K562 (cell line): ENCODE data around the gene ATAD5. TPM values are rescaled to one million over a fixed set of nuclear protein-coding genes. Genes with fewer than 3 reads are reported as not detected.

Source experiments
- FOXJ3 ChIP-seq: sonication (generic); formaldehyde crosslinking; IDR thresholded peaks from 2 replicates; pipeline ENCODE4 v1.4.0; 2020; ENCODE audit warnings: mild to moderate bottlenecking, missing genetic modification reagents
- HCFC1 ChIP-seq: IDR thresholded peaks from 2 replicates; pipeline ENCODE4 v1.6.1; 2012; ENCODE audit warnings: low read depth, low read length, improper control_type of control experiment
- LEF1 ChIP-seq: fragments of 450-650 bp; IDR thresholded peaks from 2 replicates; pipeline ENCODE4 v1.6.1; 2016; ENCODE audit warnings: mild to moderate bottlenecking
- PRMT5 ChIP-seq: sonication (generic); formaldehyde crosslinking; IDR thresholded peaks from 2 replicates; pipeline ENCODE4 v1.5.0; 2020; ENCODE audit warnings: missing genetic modification reagents
- RHOXF2B ChIP-seq: fragments of 250-450 bp; sonication (Bioruptor Pico); conservative IDR thresholded peaks from 2 replicates; pipeline ENCODE4 v1.5.1; 2021
- SIN3A ChIP-seq, 2 experiments: fragments of 150-350 bp in 1 of 2; IDR thresholded peaks; 2 replicates each; pipeline ENCODE4 v1.6.1; 2011 to 2016; ENCODE audit warnings: borderline replicate concordance in 2 of 2, low read depth in 2 of 2, low read length in 2 of 2, mild to moderate bottlenecking in 2 of 2, moderate library complexity in 2 of 2; ENCODE audit not compliant: control insufficient read depth in 1 of 2
- TRIM28 ChIP-seq: fragments of 450-650 bp; IDR thresholded peaks from 2 replicates; pipeline ENCODE4 v1.6.1; 2017
- ZNF212 ChIP-seq: fragments of 450-650 bp; formaldehyde crosslinking; IDR thresholded peaks from 2 replicates; pipeline ENCODE4 v1.4.0; 2020; ENCODE audit warnings: mild to moderate bottlenecking
- ZNF384 ChIP-seq: IDR thresholded peaks from 2 replicates; pipeline ENCODE4 v1.6.1; 2012; ENCODE audit warnings: low read depth, low read length, improper control_type of control experiment
- polyA plus RNA-seq, 8 experiments: library from polyadenylated mRNA; depleted of rRNA in 4 of 8; stranded (reverse) in 5 of 8; unstranded in 3 of 8; fragments of >200 nt; fragmentation: Nextera tagmentation in 2 of 8; fragmentation: Illumina TruSeq in 1 of 8; extraction: Ambion mirVana in 2 of 8; extraction: Trizol in 1 of 8; gene quantifications; 2 replicates each; pipeline versions ENCODE4 v1.2.1 to v1.2.3, GENCODE V29; 2011 to 2014; ENCODE audit warnings: inconsistent platforms in 1 of 8, missing spikeins in 1 of 8
- total RNA-seq, 7 experiments: library from RNA; depleted of rRNA in 6 of 7; stranded (reverse); fragments of >200 nt in 6 of 7; fragmentation: Illumina TruSeq in 2 of 7; extraction: Trizol in 2 of 7; gene quantifications; 2 replicates each; pipeline versions ENCODE4 v1.2.1 to v1.2.3, GENCODE V29; 2011 to 2021; ENCODE audit warnings: low replicate concordance in 1 of 7
- TF ChIP-seq, protein P1 (sequence below): fragments of 250-450 bp; sonication (Bioruptor Pico); IDR thresholded peaks from 2 replicates; pipeline ENCODE4 v1.4.0; 2020
- TF ChIP-seq, protein P2 (sequence below): fragments of 250-450 bp; sonication (Bioruptor Pico); IDR thresholded peaks from 2 replicates; pipeline ENCODE4 v1.4.0; 2020; ENCODE audit warnings: borderline replicate concordance
- TF ChIP-seq, protein P3 (sequence below): fragments of 450-650 bp; IDR thresholded peaks from 2 replicates; pipeline ENCODE4 v1.6.1; 2016; ENCODE audit warnings: borderline replicate concordance
- TF ChIP-seq, protein P4 (sequence below): sonication (generic); formaldehyde crosslinking; IDR thresholded peaks from 2 replicates; pipeline ENCODE4 v1.8.1; 2023; ENCODE audit warnings: mild to moderate bottlenecking, missing genetic modification reagents

ATAD5 gene
- total and polyA plus RNA-seq, 9 of the 15 experiments (the other 6 are each of a cell fraction or from before 2014, with no cell fraction given) = 4.6 to 25.6 (median 19.5) TPM

DNA sequence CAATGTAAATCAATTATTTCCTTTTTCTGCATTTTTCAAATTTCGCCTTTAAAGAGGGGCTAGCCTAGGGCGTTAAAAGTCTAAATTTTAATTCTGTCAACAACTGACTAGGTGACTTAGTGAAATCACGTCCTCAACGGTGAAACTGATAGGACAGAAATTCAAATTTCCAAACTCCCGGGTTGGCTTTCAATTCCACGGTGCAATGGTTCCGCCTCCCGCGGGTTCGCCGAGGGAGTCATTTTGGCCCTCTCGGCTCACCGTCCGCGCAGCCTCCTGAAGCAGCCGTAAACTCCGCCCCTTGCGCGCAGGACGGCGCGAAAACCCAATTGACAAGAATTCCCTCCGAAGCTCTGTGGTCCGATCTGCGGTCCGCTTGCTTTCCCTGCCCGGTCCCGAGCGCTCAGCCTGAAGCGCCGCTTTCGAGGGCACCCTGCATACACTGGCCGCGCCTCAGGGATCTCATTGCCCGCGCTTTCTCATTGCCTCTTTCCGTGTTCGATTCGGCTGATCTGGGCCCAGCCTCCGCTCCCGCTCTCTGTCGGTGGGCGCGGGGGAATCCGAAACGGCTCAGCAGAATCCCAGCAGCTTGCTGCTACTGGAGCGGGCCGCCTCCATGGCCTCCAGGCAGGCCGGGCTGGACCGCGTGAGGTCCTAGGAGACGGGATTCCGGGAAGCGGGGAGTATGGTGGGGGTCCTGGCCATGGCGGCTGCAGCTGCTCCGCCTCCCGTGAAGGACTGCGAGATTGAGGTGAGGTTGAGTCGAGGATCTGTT, at the start of gene ATAD5 (continued):
- TF ChIP-seq, protein P1, sequence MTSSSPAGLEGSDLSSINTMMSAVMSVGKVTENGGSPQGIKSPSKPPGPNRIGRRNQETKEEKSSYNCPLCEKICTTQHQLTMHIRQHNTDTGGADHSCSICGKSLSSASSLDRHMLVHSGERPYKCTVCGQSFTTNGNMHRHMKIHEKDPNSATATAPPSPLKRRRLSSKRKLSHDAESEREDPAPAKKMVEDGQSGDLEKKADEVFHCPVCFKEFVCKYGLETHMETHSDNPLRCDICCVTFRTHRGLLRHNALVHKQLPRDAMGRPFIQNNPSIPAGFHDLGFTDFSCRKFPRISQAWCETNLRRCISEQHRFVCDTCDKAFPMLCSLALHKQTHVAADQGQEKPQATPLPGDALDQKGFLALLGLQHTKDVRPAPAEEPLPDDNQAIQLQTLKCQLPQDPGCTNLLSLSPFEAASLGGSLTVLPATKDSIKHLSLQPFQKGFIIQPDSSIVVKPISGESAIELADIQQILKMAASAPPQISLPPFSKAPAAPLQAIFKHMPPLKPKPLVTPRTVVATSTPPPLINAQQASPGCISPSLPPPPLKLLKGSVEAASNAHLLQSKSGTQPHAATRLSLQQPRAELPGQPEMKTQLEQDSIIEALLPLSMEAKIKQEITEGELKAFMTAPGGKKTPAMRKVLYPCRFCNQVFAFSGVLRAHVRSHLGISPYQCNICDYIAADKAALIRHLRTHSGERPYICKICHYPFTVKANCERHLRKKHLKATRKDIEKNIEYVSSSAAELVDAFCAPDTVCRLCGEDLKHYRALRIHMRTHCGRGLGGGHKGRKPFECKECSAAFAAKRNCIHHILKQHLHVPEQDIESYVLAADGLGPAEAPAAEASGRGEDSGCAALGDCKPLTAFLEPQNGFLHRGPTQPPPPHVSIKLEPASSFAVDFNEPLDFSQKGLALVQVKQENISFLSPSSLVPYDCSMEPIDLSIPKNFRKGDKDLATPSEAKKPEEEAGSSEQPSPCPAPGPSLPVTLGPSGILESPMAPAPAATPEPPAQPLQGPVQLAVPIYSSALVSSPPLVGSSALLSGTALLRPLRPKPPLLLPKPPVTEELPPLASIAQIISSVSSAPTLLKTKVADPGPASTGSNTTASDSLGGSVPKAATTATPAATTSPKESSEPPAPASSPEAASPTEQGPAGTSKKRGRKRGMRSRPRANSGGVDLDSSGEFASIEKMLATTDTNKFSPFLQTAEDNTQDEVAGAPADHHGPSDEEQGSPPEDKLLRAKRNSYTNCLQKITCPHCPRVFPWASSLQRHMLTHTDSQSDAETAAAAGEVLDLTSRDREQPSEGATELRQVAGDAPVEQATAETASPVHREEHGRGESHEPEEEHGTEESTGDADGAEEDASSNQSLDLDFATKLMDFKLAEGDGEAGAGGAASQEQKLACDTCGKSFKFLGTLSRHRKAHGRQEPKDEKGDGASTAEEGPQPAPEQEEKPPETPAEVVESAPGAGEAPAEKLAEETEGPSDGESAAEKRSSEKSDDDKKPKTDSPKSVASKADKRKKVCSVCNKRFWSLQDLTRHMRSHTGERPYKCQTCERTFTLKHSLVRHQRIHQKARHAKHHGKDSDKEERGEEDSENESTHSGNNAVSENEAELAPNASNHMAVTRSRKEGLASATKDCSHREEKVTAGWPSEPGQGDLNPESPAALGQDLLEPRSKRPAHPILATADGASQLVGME (CRISPR knock-in tag) = no peak
- TF ChIP-seq SIN3A (IDR thresholded peaks at IDR 0.05; ENCODE audit: borderline replicate concordance in 2 of 2, control insufficient read depth in 1 of 2, low read depth in 2 of 2, low read length in 2 of 2) (peak; percentile 41 to 81; a peak in 2 of 4 replicates), FOXJ3 (CRISPR knock-in tag) (no peak), PRMT5 (CRISPR knock-in tag) (no peak), LEF1 (no peak), HCFC1 (peak; percentile 70), ZNF212 (CRISPR knock-in tag) (no peak), RHOXF2B (no peak), ZNF384 (no peak; the same call in 1 of the 2 replicates), TRIM28 (no peak)
- TF ChIP-seq, protein P2, sequence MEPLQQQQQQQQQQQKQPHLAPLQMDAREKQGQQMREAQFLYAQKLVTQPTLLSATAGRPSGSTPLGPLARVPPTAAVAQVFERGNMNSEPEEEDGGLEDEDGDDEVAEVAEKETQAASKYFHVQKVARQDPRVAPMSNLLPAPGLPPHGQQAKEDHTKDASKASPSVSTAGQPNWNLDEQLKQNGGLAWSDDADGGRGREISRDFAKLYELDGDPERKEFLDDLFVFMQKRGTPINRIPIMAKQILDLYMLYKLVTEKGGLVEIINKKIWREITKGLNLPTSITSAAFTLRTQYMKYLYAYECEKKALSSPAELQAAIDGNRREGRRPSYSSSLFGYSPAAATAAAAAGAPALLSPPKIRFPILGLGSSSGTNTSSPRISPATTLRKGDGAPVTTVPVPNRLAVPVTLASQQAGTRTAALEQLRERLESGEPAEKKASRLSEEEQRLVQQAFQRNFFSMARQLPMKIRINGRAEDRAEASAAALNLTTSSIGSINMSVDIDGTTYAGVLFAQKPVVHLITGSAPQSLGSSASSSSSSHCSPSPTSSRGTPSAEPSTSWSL (CRISPR knock-in tag) = no peak
- TF ChIP-seq, protein P3, sequence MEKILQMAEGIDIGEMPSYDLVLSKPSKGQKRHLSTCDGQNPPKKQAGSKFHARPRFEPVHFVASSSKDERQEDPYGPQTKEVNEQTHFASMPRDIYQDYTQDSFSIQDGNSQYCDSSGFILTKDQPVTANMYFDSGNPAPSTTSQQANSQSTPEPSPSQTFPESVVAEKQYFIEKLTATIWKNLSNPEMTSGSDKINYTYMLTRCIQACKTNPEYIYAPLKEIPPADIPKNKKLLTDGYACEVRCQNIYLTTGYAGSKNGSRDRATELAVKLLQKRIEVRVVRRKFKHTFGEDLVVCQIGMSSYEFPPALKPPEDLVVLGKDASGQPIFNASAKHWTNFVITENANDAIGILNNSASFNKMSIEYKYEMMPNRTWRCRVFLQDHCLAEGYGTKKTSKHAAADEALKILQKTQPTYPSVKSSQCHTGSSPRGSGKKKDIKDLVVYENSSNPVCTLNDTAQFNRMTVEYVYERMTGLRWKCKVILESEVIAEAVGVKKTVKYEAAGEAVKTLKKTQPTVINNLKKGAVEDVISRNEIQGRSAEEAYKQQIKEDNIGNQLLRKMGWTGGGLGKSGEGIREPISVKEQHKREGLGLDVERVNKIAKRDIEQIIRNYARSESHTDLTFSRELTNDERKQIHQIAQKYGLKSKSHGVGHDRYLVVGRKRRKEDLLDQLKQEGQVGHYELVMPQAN = peak; percentile 80
- TF ChIP-seq, protein P4, sequence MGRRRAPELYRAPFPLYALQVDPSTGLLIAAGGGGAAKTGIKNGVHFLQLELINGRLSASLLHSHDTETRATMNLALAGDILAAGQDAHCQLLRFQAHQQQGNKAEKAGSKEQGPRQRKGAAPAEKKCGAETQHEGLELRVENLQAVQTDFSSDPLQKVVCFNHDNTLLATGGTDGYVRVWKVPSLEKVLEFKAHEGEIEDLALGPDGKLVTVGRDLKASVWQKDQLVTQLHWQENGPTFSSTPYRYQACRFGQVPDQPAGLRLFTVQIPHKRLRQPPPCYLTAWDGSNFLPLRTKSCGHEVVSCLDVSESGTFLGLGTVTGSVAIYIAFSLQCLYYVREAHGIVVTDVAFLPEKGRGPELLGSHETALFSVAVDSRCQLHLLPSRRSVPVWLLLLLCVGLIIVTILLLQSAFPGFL (CRISPR knock-in tag) = no peak
